GM21528 (cell line): ENCODE measurements around the gene ST6GALNAC5.

Source experiments
- ATAC-seq: cut with Tn5 transposase; IDR thresholded peaks from one replicate; pipeline ENCODE4 v1.9.1; 2021; ENCODE audit warnings: mild to moderate bottlenecking, moderate library complexity; ENCODE audit not compliant: unreplicated experiment, low FRiP score

ST6GALNAC5 gene

DNA sequence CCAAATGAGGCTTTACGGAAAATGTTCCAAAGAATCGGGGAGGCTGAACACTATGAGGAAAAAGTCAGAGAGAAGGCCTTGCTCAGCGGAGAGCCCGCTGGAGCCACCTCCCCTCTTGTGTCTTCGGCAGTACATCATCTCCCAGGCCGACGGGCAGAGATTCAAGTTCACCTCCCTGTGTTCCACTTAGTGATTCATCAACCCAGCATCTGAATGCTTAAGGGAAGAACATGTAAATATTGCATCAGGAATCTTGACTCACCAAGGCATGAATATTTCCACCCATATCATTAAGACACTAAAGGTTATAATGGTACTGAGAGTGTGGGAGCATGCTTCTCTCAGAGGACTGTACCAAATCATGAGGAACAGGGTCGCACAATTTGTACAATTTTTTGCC, 172.5 kb downstream of the ST6GALNAC5 start:
- ATAC-seq = no peak

DNA sequence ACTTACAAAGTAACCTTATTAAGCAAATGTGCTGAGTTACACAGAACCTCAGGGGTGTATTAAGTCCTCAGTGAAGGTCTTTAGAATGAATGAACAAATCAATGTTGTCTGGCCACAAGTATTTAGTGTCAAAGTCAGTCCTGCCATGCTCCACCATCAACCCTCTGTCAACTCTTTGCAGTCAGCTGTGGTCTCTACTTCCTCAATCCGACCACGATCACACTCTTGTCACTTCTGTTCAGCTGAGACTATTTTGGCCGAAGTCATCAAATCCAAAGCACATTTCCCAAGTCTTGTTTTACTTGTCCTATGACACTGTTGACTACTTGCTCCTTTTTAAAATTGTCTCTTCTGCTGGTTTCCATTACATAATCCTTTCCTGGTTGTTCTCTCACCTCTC, 173.5 kb downstream of the ST6GALNAC5 start:
- ATAC-seq = no peak

DNA sequence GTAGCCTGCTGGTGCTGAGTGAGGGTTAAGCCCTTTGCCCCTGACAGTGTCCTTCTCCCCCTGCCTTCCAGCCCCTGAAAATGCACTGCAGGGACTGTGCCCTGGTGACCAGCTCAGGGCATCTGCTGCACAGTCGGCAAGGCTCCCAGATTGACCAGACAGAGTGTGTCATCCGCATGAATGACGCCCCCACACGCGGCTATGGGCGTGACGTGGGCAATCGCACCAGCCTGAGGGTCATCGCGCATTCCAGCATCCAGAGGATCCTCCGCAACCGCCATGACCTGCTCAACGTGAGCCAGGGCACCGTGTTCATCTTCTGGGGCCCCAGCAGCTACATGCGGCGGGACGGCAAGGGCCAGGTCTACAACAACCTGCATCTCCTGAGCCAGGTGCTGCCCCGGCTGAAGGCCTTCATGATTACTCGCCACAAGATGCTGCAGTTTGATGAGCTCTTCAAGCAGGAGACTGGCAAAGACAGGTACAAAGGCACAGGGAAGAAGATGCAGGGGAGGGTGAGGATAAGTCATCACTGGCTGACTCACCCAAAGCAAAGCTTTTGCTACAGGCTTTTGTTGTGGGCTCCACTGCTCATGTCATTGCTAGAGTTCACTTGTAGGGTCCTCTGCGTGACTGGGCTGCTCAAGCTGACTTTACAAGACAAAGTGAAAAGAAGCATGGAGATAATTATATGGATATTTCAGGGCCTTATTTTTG, 177.0 kb downstream of the ST6GALNAC5 start:
- no peak for ATAC-seq

DNA sequence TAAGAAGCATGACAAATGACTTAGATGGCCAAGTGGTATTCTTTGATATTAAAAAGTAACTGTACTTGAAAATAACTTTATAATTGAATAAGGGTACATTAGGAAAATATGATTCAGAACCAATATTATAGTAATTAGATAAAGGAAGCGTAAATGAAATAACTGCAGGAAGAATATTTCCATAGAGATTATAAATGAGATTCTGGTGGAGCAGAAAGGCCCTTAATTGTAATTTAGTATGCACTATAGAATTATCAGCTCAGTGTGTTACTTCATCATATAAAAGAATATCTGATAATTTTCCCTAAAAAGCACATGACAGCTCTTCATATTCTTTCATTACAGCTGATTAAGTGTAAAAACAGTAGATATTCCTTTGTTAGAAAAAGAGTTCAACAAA, 180.3 kb downstream of the ST6GALNAC5 start:
- no peak for ATAC-seq

DNA sequence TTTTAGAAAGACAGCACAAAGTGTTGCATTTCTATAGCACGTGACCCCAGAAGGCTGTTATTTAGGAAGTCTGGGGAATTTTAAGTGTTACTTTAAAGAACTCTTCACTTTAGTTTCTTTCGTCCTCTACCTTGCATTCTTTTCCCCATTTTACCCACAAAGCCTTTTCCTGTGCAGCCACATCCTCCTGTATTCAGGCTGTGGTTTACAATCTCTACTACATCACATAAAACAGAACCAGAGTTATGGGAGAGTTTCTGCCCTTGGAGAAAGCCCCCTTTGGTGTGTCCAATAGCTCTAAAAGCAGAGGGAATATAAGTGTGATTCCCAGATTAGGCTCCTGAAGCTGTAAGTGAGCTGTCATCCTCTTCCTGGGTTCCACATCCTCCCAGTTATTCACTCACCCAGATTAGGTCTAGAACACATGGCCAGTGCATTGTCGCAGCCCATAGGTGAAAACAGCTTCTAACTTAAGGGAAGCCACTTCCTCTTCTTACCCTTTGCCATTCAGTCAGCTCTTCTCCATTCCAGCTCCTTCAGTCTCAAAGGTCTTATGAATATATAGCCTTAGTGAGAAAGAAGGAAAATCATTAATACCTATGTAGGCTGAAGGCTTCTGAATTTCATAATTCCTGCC, 180.8 kb downstream of the ST6GALNAC5 start:
- ATAC-seq = no peak

DNA sequence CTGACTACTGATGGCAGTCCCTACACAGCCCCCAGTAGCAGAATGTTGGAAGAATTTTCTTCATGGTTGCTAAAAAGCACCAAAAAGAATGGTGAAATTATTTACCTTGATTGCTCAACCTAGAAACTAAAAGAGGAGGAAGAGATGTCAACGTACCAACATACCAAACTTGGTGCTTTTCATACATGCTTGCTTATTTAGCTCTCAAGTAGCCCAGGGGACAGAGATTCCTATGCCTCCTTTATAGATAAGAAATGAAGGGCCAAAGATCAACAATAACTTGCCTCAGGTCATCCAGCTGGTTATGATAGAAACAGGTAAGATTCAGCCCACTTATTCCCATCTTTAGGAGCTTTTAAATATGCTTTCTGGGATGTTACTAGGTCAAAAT, 181.3 kb downstream of the ST6GALNAC5 start:
- no peak for ATAC-seq

DNA sequence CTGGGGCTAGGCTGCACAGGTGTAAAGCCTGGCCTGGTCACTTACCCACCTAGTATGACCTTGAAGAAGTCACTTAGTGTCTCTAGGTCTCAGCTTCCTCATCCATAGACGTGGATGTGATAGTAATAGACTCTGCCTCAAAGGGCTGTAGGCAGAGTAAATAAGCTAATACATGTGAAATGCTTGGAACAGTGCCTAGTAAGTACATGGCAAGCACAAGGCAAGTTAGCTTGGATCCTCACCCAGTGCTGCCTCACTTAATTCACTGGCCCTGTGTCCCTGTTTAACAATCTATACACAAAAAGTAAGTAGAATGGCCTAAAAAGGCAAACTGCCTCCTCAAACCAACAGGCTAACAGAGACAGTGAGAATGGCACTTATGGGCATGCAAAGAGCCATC, 184.1 kb downstream of the ST6GALNAC5 start:
- ATAC-seq = no peak

DNA sequence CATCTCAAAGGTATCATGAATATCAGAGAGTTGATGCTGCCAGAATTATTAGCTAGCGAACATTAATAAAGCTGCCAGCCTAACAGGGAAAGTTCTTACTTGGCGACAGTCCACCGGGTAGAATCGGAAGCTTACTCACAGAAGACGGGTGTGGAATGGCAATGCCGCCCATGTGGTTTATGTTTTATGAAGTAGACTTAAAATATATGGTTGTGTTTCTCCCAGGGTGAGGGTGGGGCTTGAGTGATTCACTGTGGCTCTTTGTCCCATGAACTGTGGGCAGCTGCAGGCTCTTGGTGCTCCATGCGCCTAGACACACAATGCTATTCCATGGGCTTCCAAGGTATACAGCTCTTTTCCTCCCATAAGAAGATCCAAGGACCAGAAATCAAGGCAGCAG, 189.2 kb downstream of the ST6GALNAC5 start:
- ATAC-seq = no peak

DNA sequence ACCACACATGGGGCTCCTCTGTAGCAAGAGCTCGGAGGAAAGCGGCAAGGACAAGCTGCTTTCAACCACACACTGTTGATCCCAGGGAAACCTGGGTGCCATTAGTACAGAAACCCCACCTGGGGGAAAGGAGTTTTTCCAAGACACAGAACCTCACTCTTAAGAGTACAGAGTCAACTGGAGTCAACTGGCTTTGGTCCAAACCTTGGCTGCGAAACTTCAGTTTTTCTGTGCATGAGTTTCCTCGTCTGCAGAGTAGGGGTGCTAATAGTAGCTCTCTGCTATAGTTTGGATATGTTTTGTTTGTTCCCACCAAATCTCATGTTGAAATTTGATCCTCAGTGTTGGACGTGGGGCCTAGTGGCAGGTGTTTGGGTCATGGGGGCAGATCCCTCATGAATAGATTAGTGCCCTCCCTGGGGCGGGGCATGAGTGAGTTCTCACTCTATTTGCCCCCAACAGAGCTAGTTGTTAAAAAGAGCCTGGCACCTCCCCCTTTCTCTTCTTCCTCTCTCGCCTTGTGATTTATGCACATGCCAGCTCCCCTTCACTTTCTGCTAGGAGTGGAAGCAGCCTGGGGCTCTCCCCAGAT, 190.8 kb downstream of the ST6GALNAC5 start:
- no peak for ATAC-seq

DNA sequence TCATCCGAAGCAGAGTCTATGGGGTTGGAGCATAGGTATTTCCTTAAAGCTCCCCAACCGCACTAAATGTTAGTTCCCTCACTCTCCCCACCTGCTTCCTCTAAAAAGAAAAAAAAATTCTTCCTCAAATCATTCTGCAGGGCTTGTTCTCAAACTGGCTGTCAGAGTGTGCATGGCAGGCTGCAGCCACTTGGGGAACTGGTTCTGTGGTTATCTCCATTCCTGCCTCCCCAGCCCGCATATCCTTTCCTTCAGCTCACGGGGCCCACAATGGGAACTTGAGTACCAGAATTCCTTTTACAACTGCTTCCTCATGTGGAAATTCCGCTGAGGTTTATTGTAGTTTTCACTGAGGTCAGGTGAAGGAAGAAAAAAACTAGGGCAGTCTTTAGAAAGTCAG, 192.7 kb downstream of the ST6GALNAC5 start:
- ATAC-seq = no peak

DNA sequence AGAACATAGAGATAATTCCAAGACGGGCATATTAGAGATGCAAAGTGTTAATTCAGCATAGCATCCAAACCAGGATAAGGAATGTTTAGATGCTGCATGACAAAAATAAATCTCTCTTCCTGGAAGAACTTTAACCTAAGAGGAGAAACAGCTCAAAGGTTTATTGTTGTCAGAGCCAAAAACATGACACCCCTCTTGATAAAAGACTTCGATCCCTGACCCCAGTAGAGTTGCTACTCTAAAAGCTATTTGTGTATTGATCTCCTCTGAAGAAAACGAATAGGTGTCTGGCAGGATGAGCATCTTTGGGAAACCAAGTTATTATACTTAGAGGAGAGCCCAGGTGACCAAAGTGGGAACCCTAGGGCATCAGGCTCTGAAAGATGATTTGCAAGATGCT, 193.9 kb downstream of the ST6GALNAC5 start:
- no peak for ATAC-seq

DNA sequence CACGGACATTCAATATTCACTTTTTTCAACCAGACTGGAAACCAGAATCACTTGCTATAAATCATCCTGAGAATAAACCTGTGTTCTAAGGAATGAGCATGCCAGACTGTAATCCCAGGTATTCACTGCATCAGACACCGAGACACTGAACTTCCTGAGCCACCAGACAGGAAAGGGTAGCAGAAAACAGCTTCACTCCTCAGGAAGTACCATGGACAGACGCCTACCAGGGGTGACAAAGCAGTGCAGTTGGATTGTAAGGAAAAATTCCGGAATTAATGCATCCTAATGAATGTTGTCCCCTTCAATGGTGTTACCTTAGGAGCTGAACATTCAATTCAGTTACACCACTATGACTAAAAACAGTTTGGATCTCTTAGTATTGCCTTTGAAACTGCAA, 195.8 kb downstream of the ST6GALNAC5 start:
- ATAC-seq = no peak

DNA sequence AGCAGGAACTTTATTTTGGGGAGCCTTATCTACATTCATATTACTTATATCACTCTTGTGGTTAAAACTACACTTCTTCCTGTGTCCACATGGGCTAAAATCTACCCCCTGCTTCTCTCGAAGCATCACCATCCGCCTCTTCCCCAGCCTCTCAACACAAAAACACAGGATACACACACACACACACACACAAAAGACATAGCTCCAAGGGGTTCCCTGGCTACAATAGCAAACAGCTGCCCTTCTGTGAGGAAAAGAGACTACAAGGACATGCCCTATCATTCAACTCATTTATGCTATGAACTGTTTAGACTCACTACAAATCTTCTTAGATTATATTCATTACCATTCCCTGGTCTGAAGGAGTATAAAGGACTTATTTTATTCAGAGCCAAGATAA, 197.0 kb downstream of the ST6GALNAC5 start:
- no peak for ATAC-seq

DNA sequence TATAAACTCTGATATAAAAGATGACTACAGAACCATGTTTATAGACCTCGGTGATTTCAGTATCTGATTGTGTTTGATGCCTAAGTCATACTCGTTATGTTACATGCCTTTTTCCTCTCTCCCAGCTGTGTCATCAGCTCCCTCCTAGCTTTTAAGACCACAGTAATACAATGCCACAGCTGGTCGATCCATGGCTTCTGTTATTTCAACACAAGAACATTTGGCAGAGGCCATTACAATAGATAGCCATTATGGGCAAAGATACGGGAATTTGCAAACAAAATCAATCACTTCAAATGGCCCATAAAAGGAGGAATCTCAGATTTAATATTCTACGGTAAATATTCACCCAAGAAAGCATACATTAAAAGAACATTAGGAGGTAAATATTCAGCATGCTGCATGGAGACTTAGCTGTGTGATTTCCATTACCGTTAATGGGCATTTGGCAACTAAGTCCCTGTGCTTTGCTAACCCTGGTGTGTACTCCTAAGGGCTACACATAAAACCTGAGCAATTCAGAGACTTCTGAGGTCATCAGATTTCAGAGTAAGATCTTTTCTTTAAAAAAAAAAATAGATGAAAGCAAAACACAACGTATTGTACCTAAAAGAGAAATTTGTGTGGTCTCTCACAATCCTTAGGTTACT, 198.5 kb downstream of the ST6GALNAC5 start:
- no peak for ATAC-seq

DNA sequence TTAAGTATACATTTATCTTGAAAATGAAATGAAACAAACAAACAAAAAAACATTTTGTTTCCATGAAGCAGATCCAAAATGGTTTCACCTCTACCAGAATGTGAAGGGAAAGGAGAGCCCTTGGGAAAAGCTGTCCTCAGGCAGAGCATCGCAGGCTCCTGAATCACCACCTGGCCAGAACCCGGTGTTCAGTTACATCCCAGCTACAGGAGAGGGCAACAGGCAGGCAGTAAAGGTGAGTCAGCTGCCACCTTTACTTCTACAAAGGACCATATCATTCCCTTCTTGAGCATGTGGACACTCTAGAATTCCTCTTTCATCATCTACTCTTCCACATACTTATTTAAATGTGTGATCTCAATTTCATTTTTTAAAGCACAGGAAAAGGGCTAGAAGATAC, 200.7 kb downstream of the ST6GALNAC5 start:
- no peak for ATAC-seq

DNA sequence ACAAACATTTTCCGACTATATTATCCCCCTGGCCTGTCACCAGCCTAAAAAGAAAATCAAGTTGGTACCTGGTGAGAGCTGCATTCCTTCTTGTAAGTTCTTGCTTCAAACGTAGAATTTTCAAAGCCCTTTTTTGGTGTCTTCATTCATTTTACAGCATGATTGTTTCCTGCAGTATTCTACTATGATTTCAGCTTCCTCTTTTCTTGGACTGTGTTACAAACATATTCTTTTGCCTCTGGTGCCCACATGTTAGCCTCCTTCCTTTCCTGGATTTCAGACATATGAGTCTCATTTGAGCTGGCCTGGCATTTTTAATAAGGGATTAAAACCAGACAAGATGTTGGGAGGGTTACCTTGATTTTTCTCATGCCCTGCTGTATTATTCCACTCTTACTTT, 209.5 kb downstream of the ST6GALNAC5 start:
- ATAC-seq = no peak

DNA sequence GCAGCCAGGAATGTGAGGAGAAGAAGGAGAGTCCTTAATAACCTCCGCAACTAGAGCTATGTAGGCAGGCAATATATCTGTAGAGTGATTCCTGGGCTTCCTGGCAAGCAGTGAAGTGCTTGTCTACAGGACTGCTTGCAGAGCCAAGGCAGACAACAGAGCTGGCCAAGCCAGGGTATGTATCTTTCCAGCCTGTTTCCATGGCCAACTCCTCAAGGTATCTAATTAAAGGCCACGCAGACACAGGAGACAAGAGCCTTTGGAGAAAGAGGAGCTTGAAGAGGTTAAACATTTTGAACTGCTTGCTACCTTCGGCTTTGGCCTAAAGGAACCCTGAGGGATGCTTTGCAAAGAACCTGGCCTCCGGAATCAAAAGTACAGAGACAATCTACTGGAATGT, 214.6 kb downstream of the ST6GALNAC5 start:
- no peak for ATAC-seq

DNA sequence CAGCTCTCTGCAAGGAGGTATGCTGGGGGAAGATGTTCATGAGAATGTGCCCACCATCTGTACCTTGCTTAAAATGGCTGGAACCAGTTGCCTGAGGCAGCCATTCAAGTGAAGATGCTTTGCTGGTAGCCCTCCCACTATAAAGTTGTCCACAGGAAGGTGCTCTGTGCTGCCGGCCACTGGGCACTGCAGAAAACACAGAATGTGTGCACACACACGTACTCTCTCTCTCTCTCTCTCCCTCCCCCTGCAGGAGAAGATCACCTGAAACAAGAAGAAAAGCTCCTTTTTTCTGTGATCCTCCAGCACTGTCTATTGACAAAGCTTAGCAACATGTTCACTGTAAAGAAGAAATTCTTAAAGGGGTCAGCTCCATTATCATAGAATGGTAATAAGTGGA, 217.2 kb downstream of the ST6GALNAC5 start:
- no peak for ATAC-seq

DNA sequence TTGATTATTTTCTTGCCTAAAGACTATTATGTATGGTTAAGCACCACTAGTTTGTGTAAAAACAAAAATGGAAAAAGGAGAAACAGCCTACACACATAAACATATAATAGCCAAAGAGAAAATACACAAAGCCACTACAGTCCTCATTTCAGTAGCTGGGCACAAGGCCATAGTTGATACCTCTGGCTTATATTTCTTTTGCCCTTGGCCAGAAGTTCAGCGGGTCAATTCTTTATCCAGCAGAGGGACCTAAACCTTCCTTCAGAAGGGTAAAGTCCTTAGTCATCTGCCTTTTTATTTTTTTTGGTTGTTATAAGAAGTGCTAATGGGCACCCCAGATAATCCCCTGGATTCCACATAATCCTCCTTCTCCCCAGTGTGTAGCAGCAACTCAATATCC, 217.8 kb downstream of the ST6GALNAC5 start:
- ATAC-seq = no peak

DNA sequence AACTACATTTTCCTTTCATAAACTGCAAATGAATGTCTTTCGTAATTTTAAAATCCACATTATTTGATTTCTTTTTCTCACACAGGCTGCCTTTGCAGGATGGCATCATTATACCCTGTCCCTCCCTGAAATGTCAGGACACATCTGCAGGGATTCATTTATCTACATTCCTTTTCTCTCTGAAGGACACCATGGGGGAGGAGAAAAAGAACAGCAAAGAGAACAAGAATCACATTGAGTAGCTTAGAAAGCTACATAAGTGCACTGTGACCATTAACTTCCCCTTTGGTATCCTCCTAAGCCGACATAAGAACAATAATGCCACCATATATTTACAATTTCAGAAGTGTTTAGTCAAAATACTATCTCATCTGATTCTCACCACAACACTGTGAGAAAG, 222.5 kb downstream of the ST6GALNAC5 start:
- no peak for ATAC-seq

DNA sequence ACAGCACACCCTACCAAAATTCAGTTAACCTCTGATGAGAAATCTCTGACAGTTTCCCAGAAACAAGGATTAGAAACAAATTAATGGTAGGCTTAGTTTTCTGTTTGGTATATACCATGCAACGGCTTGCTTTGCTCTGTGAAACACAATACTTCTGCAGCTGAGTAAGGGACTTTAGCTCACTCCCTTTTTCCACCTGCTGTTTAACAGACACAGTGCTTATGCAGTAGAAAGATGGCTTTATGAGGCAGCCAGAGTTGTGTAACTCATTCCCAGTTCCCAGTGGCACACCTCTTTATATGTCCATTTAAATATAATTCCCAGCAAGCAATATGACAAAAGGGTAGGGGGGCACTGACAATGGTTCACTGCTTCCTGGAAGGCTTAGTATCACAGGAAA, 228.0 kb downstream of the ST6GALNAC5 start:
- no peak for ATAC-seq
